HG02588 (cell line): ENCODE data around the gene SMIM5.

Experiments used
- ATAC-seq: cut with Tn5 transposase; IDR thresholded peaks from one replicate; pipeline ENCODE4 v1.9.1; 2021; ENCODE audit warnings: mild to moderate bottlenecking, moderate library complexity; ENCODE audit not compliant: unreplicated experiment

The SMIM5 gene

GRCh38 chr17:75602644-75603043 lies 30.6 kb upstream of the SMIM5 start:
- no peak for ATAC-seq

GRCh38 chr17:75603123-75603522 lies 30.1 kb upstream of the SMIM5 start:
- no peak for ATAC-seq

- no peak for ATAC-seq
Measured at GRCh38 chr17:75604034-75604695, 29.1 kb upstream of the SMIM5 start.

- ATAC-seq = no peak
Measured at GRCh38 chr17:75605790-75606189, 27.4 kb upstream of the SMIM5 start.

GRCh38 chr17:75607086-75607485 lies 26.1 kb upstream of the SMIM5 start:
- ATAC-seq = no peak

GRCh38 chr17:75610103-75610984 lies 22.9 kb upstream of the SMIM5 start:
- ATAC-seq = no peak

GRCh38 chr17:75611851-75612429 lies 21.3 kb upstream of the SMIM5 start:
- no peak for ATAC-seq

GRCh38 chr17:75612906-75613626 lies 20.2 kb upstream of the SMIM5 start:
- no peak for ATAC-seq

- no peak for ATAC-seq
Measured at GRCh38 chr17:75614006-75614405, 19.2 kb upstream of the SMIM5 start.

GRCh38 chr17:75614556-75615270 lies 18.5 kb upstream of the SMIM5 start:
- no peak for ATAC-seq

GRCh38 chr17:75615301-75615700 lies 17.9 kb upstream of the SMIM5 start:
- no peak for ATAC-seq

- no peak for ATAC-seq
Measured at GRCh38 chr17:75616521-75617122, 16.6 kb upstream of the SMIM5 start.

GRCh38 chr17:75617218-75617617 lies 16.0 kb upstream of the SMIM5 start:
- ATAC-seq = no peak

- no peak for ATAC-seq
Measured at GRCh38 chr17:75617675-75618074, 15.6 kb upstream of the SMIM5 start.

GRCh38 chr17:75619506-75620431 lies 13.5 kb upstream of the SMIM5 start:
- no peak for ATAC-seq

- no peak for ATAC-seq
Measured at GRCh38 chr17:75621489-75621888, 11.7 kb upstream of the SMIM5 start.

- no peak for ATAC-seq
Measured at GRCh38 chr17:75622076-75622475, 11.2 kb upstream of the SMIM5 start.

GRCh38 chr17:75622771-75623273 lies 10.4 kb upstream of the SMIM5 start:
- ATAC-seq = no peak

GRCh38 chr17:75623386-75623785 lies 9.8 kb upstream of the SMIM5 start:
- ATAC-seq = no peak
